ENCODE data around the gene CHRM2. TPM values are rescaled to one million over a fixed set of nuclear protein-coding genes. Genes with fewer than 3 reads are reported as not detected.
A peak's percentile ranks its signal among the peaks of the same experiment; 100 is the strongest.

The CHRM2 gene
- total RNA-seq, 4 donors from 2014 or later = 9.1 to 20.0 (median 16.3) TPM

- no peak for DNase-seq (ENCODE audit: extremely low spot score)
- 63% methylated on average over 1 of the region's 1 CpG for WGBS
- no peaks in the 10 kb centered on the region for H3K36me3 ChIP-seq
- H3K4me3 ChIP-seq = no peak overlapping the region
- H3K27ac ChIP-seq (replicated peaks in 1 of 4) = peak overlapping the region in 1 of 4 donors; percentile 6
- H3K4me1 ChIP-seq = peaks cover 7 to 24% (median 13%) of the 10 kb centered on the region in 4 donors
- TF ChIP-seq CTCF (IDR thresholded peaks at IDR 0.05) = no peak
- no peak for TF ChIP-seq EP300 (IDR thresholded peaks at IDR 0.05)
- TF ChIP-seq POLR2A (IDR thresholded peaks at IDR 0.05; ENCODE audit: low read depth) = no peak
- TF ChIP-seq POLR2AphosphoS5 (IDR thresholded peaks at IDR 0.05) = no peak
- no peaks in the 10 kb centered on the region for H3K9me3 ChIP-seq
- no peaks in the 10 kb centered on the region for H3K27me3 ChIP-seq
- intact Hi-C loops (cut with DNase I) = no loop called here
Measured at GRCh38 chr7:136956232-136956631, 87.8 kb downstream of the CHRM2 start.

GRCh38 chr7:136956671-136957070 is 88.2 kb downstream of the CHRM2 start:
- no peaks in the 10 kb centered on the region for H3K9me3 ChIP-seq
- H3K4me1 ChIP-seq = peaks cover 7 to 24% (median 13%) of the 10 kb centered on the region in 4 donors
- WGBS = 87% methylated on average over 3 of the region's 3 CpGs
- peak overlapping the region in 1 of 4 donors; percentile 6 for H3K27ac ChIP-seq (replicated peaks in 1 of 4)
- no peaks in the 10 kb centered on the region for H3K36me3 ChIP-seq
- H3K27me3 ChIP-seq = no peaks in the 10 kb centered on the region
- DNase-seq (ENCODE audit: extremely low spot score) = no peak
- TF ChIP-seq POLR2A (IDR thresholded peaks at IDR 0.05; ENCODE audit: low read depth) (no peak), EP300 (IDR thresholded peaks at IDR 0.05) (no peak), POLR2AphosphoS5 (IDR thresholded peaks at IDR 0.05) (no peak), CTCF (IDR thresholded peaks at IDR 0.05) (no peak)
- intact Hi-C loops (cut with DNase I) = no loop called here
- H3K4me3 ChIP-seq = no peak overlapping the region

GRCh38 chr7:136957391-136957790 is 88.9 kb downstream of the CHRM2 start:
- Histone ChIP-seq H3K4me3 (no peak overlapping the region), H3K27me3 (no peaks in the 10 kb centered on the region), H3K9me3 (no peaks in the 10 kb centered on the region), H3K36me3 (no peaks in the 10 kb centered on the region), H3K27ac (replicated peaks in 1 of 4) (no peak overlapping the region), H3K4me1 (peaks cover 7 to 24% (median 13%) of the 10 kb centered on the region in 4 donors)
- TF ChIP-seq CTCF (IDR thresholded peaks at IDR 0.05) (no peak), POLR2AphosphoS5 (IDR thresholded peaks at IDR 0.05) (no peak), POLR2A (IDR thresholded peaks at IDR 0.05; ENCODE audit: low read depth) (no peak), EP300 (IDR thresholded peaks at IDR 0.05) (no peak)
- DNase-seq (ENCODE audit: extremely low spot score) = no peak
- 58% methylated on average over 2 of the region's 2 CpGs for WGBS
- intact Hi-C loops (cut with DNase I) = no loop called here

GRCh38 chr7:136958016-136958415 is 89.6 kb downstream of the CHRM2 start:
- Histone ChIP-seq H3K4me1 (peaks cover 7 to 24% (median 13%) of the 10 kb centered on the region in 4 donors), H3K4me3 (no peak overlapping the region), H3K27ac (replicated peaks in 1 of 4) (no peak overlapping the region), H3K9me3 (no peaks in the 10 kb centered on the region), H3K27me3 (no peaks in the 10 kb centered on the region), H3K36me3 (no peaks in the 10 kb centered on the region)
- WGBS = 76% methylated on average over 2 of the region's 2 CpGs
- intact Hi-C loops (cut with DNase I) = no loop called here
- TF ChIP-seq CTCF (IDR thresholded peaks at IDR 0.05) (no peak), POLR2AphosphoS5 (IDR thresholded peaks at IDR 0.05) (no peak), POLR2A (IDR thresholded peaks at IDR 0.05; ENCODE audit: low read depth) (no peak)
- DNase-seq (ENCODE audit: extremely low spot score) = no peak

- DNase-seq (ENCODE audit: extremely low spot score) = no peak
- WGBS = 7% methylated on average over 1 of the region's 1 CpG
- H3K36me3 ChIP-seq = no peaks in the 10 kb centered on the region
- TF ChIP-seq EP300 (IDR thresholded peaks at IDR 0.05) (no peak), CTCF (IDR thresholded peaks at IDR 0.05) (no peak), POLR2A (IDR thresholded peaks at IDR 0.05; ENCODE audit: low read depth) (no peak), POLR2AphosphoS5 (IDR thresholded peaks at IDR 0.05) (no peak)
- H3K27ac ChIP-seq (replicated peaks in 1 of 4) = peak overlapping the region in 1 of 4 donors; percentile 16
- peaks cover 8 to 18% (median 10%) of the 10 kb centered on the region in 4 donors for H3K4me1 ChIP-seq
- intact Hi-C loops (cut with DNase I) = no loop called here
- H3K27me3 ChIP-seq = no peaks in the 10 kb centered on the region
- H3K9me3 ChIP-seq = no peaks in the 10 kb centered on the region
- H3K4me3 ChIP-seq = no peak overlapping the region
Measured at GRCh38 chr7:136964347-136964746, 95.9 kb downstream of the CHRM2 start.
